Astrocyte of the cerebellum (primary cell): ENCODE data around the gene IGSF23.

Experiments
- DNase-seq: peaks from one replicate; pipeline ENCODE4 v3.0.0-alpha.2; 2011; ENCODE audit warnings: low read depth
- H3K4me3 ChIP-seq: 2 replicates; pipeline ENCODE4 v1.5.1; 2011; ENCODE audit warnings: mild to moderate bottlenecking, low read depth, low read length, moderate library complexity
- in situ Hi-C: cut with HindIII; loops from 2 replicates; pipeline ENCODE4 v1.10.0; 2017; ENCODE audit warnings: low sequenced_read_pairs
- TF ChIP-seq, protein P1 (sequence below): IDR thresholded peaks from 2 replicates; pipeline ENCODE4 v1.5.1; 2012; ENCODE audit warnings: low read length, low read depth, moderate library complexity, mild to moderate bottlenecking; ENCODE audit errors: missing control alignments

IGSF23 gene

DNA sequence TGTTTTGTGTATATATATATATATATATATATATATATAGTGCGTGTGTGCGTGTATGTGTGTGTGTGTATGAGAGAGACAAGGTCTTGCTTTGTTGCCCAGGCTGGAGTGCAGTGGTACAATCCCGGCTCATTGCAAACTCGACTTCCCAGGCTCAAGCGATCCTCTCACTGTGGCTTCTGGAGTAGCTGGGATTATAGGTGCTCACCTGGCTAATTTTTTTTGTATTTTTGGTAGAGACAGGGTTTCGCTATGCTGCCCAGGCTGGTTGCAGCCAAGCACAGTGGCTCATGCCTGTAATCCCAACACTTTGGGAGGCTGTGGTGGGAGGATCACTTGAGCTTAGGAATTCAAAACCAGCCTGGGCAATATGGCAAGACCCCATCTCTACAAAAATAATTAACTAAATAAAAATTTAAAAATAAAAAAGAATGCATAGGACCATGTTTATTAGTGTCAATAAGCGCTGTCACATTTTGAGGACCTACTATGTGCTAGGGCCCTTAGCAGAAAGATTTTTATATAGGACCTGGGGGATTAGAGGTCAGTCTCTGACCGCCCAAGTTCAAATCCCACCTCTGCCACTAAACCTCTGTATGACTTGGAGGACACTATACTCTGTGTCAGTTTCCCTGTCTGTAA is 32.2 kb downstream of the IGSF23 start:
- in situ Hi-C loops, result no loop called here
- peak overlapping the region; percentile 20 for H3K4me3 ChIP-seq
- TF ChIP-seq, protein P1, sequence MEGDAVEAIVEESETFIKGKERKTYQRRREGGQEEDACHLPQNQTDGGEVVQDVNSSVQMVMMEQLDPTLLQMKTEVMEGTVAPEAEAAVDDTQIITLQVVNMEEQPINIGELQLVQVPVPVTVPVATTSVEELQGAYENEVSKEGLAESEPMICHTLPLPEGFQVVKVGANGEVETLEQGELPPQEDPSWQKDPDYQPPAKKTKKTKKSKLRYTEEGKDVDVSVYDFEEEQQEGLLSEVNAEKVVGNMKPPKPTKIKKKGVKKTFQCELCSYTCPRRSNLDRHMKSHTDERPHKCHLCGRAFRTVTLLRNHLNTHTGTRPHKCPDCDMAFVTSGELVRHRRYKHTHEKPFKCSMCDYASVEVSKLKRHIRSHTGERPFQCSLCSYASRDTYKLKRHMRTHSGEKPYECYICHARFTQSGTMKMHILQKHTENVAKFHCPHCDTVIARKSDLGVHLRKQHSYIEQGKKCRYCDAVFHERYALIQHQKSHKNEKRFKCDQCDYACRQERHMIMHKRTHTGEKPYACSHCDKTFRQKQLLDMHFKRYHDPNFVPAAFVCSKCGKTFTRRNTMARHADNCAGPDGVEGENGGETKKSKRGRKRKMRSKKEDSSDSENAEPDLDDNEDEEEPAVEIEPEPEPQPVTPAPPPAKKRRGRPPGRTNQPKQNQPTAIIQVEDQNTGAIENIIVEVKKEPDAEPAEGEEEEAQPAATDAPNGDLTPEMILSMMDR, result no peak
- no peak for DNase-seq

DNA sequence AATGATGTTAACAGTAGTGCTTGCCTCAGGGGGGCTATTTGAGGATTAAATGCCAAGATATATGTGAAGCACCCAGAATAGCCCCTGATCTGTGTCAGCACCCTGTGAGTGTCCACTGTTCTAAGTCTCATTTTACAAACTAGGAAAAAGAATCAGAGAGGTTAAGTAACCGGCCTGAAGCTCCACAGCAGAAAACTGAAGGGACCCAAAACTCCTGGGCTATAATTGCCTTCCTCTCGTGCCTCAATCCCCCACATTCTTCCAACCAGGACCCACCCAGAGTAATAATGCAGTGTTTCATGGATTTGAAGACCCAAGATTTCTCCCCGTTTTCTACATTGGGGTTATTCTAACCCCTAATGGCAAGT is 32.7 kb downstream of the IGSF23 start:
- DNase-seq, result no peak
- no peak overlapping the region for H3K4me3 ChIP-seq
- TF ChIP-seq, protein P1, result no peak
- in situ Hi-C loops, result no loop called here

DNA sequence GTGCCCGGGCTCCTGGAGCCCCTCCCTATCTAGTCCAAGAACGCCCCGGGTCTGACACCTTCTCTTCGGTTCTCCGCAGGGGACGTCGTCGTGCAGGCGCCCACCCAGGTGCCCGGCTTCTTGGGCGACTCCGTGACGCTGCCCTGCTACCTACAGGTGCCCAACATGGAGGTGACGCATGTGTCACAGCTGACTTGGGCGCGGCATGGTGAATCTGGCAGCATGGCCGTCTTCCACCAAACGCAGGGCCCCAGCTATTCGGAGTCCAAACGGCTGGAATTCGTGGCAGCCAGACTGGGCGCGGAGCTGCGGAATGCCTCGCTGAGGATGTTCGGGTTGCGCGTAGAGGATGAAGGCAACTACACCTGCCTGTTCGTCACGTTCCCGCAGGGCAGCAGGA is 33.8 kb downstream of the IGSF23 start:
- in situ Hi-C loops, result no loop called here
- H3K4me3 ChIP-seq, result no peak overlapping the region
- TF ChIP-seq, protein P1, result no peak
- DNase-seq, result no peak

DNA sequence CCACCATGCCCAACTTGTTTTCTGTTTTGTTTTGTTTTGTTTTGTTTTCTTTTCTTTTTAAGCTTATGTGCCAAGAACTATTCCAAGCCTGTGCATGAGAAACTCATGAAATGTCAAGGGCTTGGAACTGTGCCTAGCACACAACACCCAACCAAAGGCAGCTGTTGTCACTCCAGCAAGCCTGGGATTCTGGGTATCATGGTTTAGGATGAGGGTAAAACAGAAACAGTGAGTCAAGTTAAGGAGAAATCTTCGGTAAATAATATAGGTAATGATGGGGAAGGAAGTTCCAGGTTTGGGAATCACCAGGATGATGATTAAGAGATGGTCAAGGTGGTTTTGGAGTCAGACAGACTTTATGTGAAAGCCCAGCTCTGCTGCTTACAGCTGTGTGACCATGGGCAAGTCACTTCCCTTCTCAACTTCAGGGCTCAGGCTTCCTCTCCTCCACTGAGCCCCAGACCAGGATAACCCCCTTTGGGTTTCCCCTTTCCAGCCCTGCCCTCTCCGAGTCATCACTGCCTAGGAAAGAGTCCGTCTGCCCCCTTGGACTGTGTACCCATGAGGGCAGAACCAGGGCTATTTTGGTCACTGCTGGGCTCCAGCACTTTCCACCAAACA is 35.4 kb downstream of the IGSF23 start:
- H3K4me3 ChIP-seq, result no peak overlapping the region
- DNase-seq, result no peak
- TF ChIP-seq, protein P1, result no peak
- in situ Hi-C loops, result no loop called here

DNA sequence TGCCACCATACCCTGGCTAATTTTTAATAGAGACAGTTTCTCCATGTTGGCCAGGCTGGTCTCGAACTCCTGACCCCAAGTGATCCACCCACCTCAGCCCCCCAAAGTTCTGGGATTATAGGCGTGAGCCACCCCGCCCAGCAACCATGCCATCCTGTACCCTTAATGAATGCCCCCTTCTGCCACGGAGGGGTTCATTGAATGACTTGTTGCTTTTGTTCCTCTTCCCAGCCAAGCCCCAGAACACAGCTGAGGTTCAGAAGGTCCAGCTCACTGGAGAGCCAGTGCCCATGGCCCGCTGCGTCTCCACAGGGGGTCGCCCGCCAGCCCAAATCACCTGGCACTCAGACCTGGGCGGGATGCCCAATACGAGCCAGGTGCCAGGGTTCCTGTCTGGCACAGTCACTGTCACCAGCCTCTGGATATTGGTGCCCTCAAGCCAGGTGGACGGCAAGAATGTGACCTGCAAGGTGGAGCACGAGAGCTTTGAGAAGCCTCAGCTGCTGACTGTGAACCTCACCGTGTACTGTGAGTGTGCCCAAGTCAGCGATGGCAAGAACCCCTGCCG is 36.3 kb downstream of the IGSF23 start:
- DNase-seq, result no peak
- no peak overlapping the region for H3K4me3 ChIP-seq
- TF ChIP-seq, protein P1, result no peak
- in situ Hi-C loops, result no loop called here

DNA sequence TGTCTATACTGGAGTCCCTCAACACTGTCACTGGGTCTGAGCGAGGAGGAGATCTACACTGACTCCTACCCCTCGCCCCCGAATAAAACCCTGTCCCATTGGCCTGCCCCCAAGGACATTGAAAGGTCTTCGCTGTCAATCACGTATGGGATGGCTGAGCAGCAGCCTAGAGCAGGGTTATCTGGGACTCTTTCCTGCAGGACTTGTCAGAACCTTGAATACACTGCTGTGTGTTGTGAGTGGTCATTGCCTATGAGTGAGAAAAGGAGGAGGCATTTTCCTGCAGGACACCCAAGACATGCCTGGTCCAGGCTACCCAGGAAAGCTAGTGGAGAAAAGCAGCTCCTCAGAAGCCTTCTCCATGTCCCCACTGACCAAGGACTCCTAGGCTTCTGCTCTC is 40.0 kb downstream of the IGSF23 start:
- H3K4me3 ChIP-seq, result no peak overlapping the region
- TF ChIP-seq, protein P1, result no peak
- no peak for DNase-seq
- in situ Hi-C loops, result no loop called here
